Gastroesophageal sphincter (tissue), 4 donors: ENCODE measurements around the gene CYP26B1. TPM values are rescaled to one million over a fixed set of nuclear protein-coding genes. Genes with fewer than 3 reads are reported as not detected.
A peak's percentile ranks its signal among the peaks of the same experiment; 100 is the strongest.

ENCODE experiments used
- ATAC-seq: fragments of 150-250 bp; one replicate; pipeline ENCODE4 v1.9.1; 2016; ENCODE audit warnings: mild to moderate bottlenecking, moderate library complexity
- H3K27ac ChIP-seq, 4 donors: fragments of 200-600 bp; sonication (generic) in 3 of 4; 1 replicate in 3 of 4; 2 replicates in 1 of 4; pipeline ENCODE4 v1.5.1; 2016 to 2019
- H3K27me3 ChIP-seq: fragments of 200-600 bp; sonication (generic); one replicate; pipeline ENCODE4 v1.5.1; 2019
- H3K36me3 ChIP-seq, 2 donors: fragments of 200-600 bp; sonication (generic); one replicate each; pipeline ENCODE4 v1.5.1; 2019; ENCODE audit warnings: control low read depth in 1 of 2
- H3K4me1 ChIP-seq, 3 donors: fragments of 200-600 bp; sonication (generic); 1 replicate in 2 of 3; 2 replicates in 1 of 3; pipeline ENCODE4 v1.5.1; 2016 to 2019; ENCODE audit warnings: control low read depth in 2 of 3
- H3K4me3 ChIP-seq, 2 donors: fragments of 200-600 bp; sonication (generic); one replicate each; pipeline ENCODE4 v1.5.1; 2019; ENCODE audit warnings: mild to moderate bottlenecking in 1 of 2, moderate library complexity in 1 of 2
- H3K9me3 ChIP-seq, 3 donors: fragments of 200-600 bp; sonication (generic); one replicate each; pipeline ENCODE4 v1.5.1; 2017 to 2019; ENCODE audit warnings: control low read depth in 2 of 3
- EP300 ChIP-seq: sonication (generic); formaldehyde crosslinking; IDR thresholded peaks from one replicate; pipeline ENCODE4 v1.6.1; 2017; ENCODE audit warnings: antibody characterized with exemption, mild to moderate bottlenecking
- POLR2A ChIP-seq, 2 donors: fragments of 450-650 bp; IDR thresholded peaks; one replicate each; pipeline ENCODE4 v1.6.1; 2017; ENCODE audit warnings: antibody characterized with exemption in 2 of 2, mild to moderate bottlenecking in 2 of 2, moderate library complexity in 1 of 2
- POLR2AphosphoS5 ChIP-seq: sonication (generic); formaldehyde crosslinking; IDR thresholded peaks from one replicate; pipeline ENCODE4 v1.6.1; 2017; ENCODE audit warnings: antibody characterized with exemption
- WGBS, 2 donors: methylation state at CpG; one replicate each; pipeline ENCODE4 v1.1.5; 2018; ENCODE audit warnings: low coverage in 1 of 2; 5-methylcytosine and 5-hydroxymethylcytosine counted together
- total RNA-seq, 4 donors: library from RNA; depleted of rRNA; stranded (reverse); fragments of >200 nt; gene quantifications; one replicate each; pipeline ENCODE4 v1.1.0, GENCODE V29; 2016
- TF ChIP-seq, protein P1 (sequence below), 4 experiments: fragments of 200-600 bp in 2 of 4; fragments of 450-650 bp in 2 of 4; sonication (generic) in 1 of 4; IDR thresholded peaks; one replicate each; pipeline ENCODE4 v1.5.1; 2017 to 2019; ENCODE audit warnings: antibody characterized with exemption in 4 of 4, mild to moderate bottlenecking in 2 of 4, moderate library complexity in 2 of 4

The CYP26B1 gene
- total RNA-seq, 4 donors from 2014 or later: 0.47 to 4.0 (median 1.4) TPM

DNA sequence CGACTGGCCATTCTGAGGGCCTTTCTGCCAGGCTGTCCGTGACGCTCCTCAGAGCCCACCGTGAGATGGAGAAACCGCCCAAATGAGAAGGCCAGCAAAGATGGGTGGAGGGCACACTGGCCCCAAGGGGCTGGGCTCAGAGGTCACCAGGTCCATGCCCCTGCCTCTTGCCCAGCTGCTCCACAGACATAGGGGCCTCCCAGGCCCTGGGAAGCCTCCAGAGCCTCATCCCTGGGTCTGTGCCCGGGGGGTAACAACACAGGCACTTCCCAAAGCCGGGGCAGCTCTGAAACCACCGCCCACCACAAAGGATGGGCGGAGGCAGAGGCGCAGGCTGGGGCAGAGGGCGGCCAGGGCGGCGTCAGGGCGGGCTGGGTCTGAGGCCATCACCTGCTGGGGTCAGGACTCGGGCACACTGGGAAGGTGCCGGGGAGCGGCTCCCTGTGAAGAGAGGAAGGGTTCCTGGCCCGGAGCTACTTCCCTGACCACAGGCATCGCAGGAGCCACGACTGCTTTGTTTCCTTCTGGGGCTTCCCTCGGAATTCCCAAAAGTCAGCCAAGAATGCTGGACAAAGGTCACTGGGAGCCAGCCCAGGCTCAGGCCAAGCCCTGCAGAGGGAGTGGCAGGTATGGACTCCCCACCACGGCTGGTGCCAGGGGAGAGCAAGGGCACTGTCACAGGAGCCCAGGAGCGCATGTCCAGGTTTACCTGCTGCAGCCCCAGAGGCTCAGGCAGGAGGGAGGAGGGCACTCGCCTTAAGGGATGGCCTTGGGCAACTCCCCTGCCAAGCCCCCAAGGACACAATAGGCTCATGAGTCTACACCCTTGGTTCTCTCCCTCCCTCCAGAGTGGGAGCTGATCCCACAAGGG is 9.4 kb downstream of the CYP26B1 start:
- 80% methylated on average over 2 of the region's 24 CpGs; no CpG with 5 or more reads in 1 of the 2 donors for WGBS, 2 donors
- ATAC-seq: no peak
- H3K9me3 ChIP-seq: no peaks in the 10 kb centered on the region
- H3K27ac ChIP-seq: no peak overlapping the region
- H3K4me1 ChIP-seq: peaks cover 0 to 31% (median 15%) of the 10 kb centered on the region in 3 donors
- H3K36me3 ChIP-seq: no peaks in the 10 kb centered on the region
- no peak overlapping the region for H3K4me3 ChIP-seq
- peaks cover 16% of the 10 kb centered on the region for H3K27me3 ChIP-seq
- TF ChIP-seq, protein P1, sequence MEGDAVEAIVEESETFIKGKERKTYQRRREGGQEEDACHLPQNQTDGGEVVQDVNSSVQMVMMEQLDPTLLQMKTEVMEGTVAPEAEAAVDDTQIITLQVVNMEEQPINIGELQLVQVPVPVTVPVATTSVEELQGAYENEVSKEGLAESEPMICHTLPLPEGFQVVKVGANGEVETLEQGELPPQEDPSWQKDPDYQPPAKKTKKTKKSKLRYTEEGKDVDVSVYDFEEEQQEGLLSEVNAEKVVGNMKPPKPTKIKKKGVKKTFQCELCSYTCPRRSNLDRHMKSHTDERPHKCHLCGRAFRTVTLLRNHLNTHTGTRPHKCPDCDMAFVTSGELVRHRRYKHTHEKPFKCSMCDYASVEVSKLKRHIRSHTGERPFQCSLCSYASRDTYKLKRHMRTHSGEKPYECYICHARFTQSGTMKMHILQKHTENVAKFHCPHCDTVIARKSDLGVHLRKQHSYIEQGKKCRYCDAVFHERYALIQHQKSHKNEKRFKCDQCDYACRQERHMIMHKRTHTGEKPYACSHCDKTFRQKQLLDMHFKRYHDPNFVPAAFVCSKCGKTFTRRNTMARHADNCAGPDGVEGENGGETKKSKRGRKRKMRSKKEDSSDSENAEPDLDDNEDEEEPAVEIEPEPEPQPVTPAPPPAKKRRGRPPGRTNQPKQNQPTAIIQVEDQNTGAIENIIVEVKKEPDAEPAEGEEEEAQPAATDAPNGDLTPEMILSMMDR (IDR thresholded peaks at IDR 0.05): no peak
- no peak for TF ChIP-seq POLR2A (IDR thresholded peaks at IDR 0.05)
- TF ChIP-seq EP300: no peak
- TF ChIP-seq POLR2AphosphoS5: no peak

DNA sequence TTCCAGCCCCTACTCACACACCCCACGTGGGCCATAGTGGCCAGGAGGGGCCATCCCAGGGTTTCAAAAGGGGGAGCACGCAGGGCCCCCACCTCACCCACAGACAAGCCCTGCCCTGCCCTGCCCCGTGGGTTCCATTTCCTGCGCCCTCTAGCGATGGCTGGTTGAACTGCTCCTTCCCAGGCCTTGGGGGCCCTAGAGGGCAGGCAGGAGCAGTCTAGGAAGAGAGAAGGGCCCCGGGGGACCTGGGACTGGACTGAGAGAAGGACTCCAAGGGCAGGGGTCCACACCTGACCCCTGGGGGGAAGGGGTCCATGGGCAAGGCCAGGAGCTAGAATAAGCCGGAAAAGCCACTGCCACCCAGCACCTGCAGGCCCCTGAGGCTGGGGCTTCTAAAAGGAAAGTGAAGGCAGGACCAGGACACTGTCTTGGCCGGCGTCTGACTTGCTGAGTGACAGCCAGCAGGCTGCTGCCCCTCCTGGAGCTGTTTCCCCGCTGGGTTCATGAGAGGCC is 10.1 kb downstream of the CYP26B1 start:
- Histone ChIP-seq H3K36me3 (no peaks in the 10 kb centered on the region), H3K27me3 (peaks cover 22% of the 10 kb centered on the region), H3K4me1 (peaks cover 0 to 24% (median 10%) of the 10 kb centered on the region in 3 donors), H3K27ac (no peak overlapping the region), H3K9me3 (no peaks in the 10 kb centered on the region), H3K4me3 (no peak overlapping the region)
- peak; percentile 44 for ATAC-seq
- WGBS, 2 donors: 0% methylated on average over 1 of the region's 10 CpGs; no CpG with 5 or more reads in 1 of the 2 donors
- TF ChIP-seq EP300 (no peak), POLR2A (IDR thresholded peaks at IDR 0.05) (no peak), POLR2AphosphoS5 (no peak)
- TF ChIP-seq, protein P1 (IDR thresholded peaks at IDR 0.05): peak in 3 of 4 experiments; percentile 64 to 92 (median 73)

DNA sequence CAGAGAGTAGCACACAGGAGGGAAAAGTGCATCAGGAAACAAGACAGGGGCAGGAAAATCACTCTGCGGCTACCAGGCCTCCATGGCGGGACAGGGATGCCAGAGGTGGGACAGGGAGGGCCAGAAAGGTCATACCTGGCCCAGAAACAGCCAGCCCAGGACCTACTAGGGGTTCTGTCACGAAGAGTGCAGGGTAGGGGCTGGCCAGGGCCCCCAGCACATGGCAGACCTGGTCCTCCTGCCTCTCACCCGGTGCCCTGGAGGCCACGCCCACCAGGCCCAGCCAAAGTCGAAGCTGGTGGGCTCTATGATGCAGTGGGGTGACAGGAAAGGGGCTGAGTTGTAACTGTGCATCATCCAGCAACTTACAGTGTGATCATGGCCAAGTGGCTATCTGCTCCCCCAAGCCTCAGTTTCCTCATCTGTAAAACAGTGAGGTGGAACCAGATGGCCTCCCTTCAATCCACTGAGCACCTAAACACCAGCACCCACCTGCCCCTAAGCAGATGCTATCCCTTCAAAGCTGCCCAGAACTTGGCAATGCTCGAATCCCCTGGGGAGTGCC is 10.6 kb downstream of the CYP26B1 start:
- H3K27ac ChIP-seq: no peak overlapping the region
- no peaks in the 10 kb centered on the region for H3K9me3 ChIP-seq
- ATAC-seq: no peak
- H3K4me3 ChIP-seq: no peak overlapping the region
- H3K4me1 ChIP-seq: peaks cover 0 to 18% (median 5%) of the 10 kb centered on the region in 3 donors
- TF ChIP-seq POLR2AphosphoS5 (no peak), POLR2A (IDR thresholded peaks at IDR 0.05) (no peak)
- TF ChIP-seq, protein P1 (IDR thresholded peaks at IDR 0.05): no peak
- no peaks in the 10 kb centered on the region for H3K36me3 ChIP-seq
- 47% methylated on average over 3 of the region's 7 CpGs; no CpG with 5 or more reads in 1 of the 2 donors for WGBS, 2 donors
- H3K27me3 ChIP-seq: peaks cover 27% of the 10 kb centered on the region

DNA sequence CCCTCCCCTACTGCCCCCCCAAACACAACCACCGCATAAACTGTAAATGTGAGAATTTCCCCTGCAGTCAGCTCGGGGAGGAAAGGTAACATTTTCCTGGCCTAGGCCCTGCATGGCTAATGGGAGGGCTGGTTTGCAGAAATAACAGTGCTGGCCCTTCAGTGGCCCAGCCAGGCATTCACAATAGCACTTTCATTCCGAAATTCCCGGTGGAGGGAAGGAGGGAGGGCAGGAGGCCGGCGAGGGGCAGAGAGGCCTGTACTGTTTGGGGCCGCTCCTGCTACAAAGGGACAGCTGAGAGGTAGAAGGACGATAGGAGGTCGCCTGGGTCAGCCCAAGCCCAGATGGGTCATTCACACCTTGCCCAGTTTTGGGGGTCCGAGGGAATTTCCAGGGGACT is 11.3 kb downstream of the CYP26B1 start:
- no peak overlapping the region for H3K27ac ChIP-seq
- H3K36me3 ChIP-seq: no peaks in the 10 kb centered on the region
- no peaks in the 10 kb centered on the region for H3K9me3 ChIP-seq
- no peak for TF ChIP-seq POLR2A (IDR thresholded peaks at IDR 0.05)
- TF ChIP-seq EP300: no peak
- TF ChIP-seq, protein P1 (IDR thresholded peaks at IDR 0.05): no peak
- no peak for TF ChIP-seq POLR2AphosphoS5
- ATAC-seq: no peak
- H3K4me1 ChIP-seq: peaks cover 0 to 17% (median 5%) of the 10 kb centered on the region in 3 donors
- peaks cover 34% of the 10 kb centered on the region for H3K27me3 ChIP-seq
- 82% methylated on average over 2 of the region's 10 CpGs; no CpG with 5 or more reads in 1 of the 2 donors for WGBS, 2 donors
- H3K4me3 ChIP-seq: no peak overlapping the region
